GM19025 (cell line): ENCODE data around the gene FNDC11.
A peak's percentile ranks its signal among the peaks of the same experiment; 100 is the strongest.

Source experiments
- ATAC-seq: cut with Tn5 transposase; IDR thresholded peaks from one replicate; pipeline ENCODE4 v1.9.1; 2021; ENCODE audit warnings: mild to moderate bottlenecking, low read depth, moderate library complexity; ENCODE audit not compliant: unreplicated experiment

FNDC11 gene

GRCh38 chr20:63522981-63523611 lies 30.9 kb upstream of the FNDC11 start:
- ATAC-seq, result no peak

GRCh38 chr20:63525185-63525584 lies 28.8 kb upstream of the FNDC11 start:
- no peak for ATAC-seq

- no peak for ATAC-seq
Measured at GRCh38 chr20:63525971-63526370, 28.0 kb upstream of the FNDC11 start.

- no peak for ATAC-seq
Measured at GRCh38 chr20:63527184-63527583, 26.8 kb upstream of the FNDC11 start.

- no peak for ATAC-seq
Measured at GRCh38 chr20:63529180-63529860, 24.6 kb upstream of the FNDC11 start.

GRCh38 chr20:63529861-63530787 lies 23.8 kb upstream of the FNDC11 start:
- no peak for ATAC-seq

GRCh38 chr20:63530788-63531160 lies 23.2 kb upstream of the FNDC11 start:
- ATAC-seq, result no peak

- ATAC-seq, result no peak
Measured at GRCh38 chr20:63531686-63532448, 22.1 kb upstream of the FNDC11 start.

- no peak for ATAC-seq
Measured at GRCh38 chr20:63532449-63532971, 21.4 kb upstream of the FNDC11 start.

GRCh38 chr20:63533388-63533787 lies 20.6 kb upstream of the FNDC11 start:
- no peak for ATAC-seq

- no peak for ATAC-seq
Measured at GRCh38 chr20:63533871-63534393, 20.0 kb upstream of the FNDC11 start.

- ATAC-seq, result no peak
Measured at GRCh38 chr20:63534427-63534830, 19.5 kb upstream of the FNDC11 start.

GRCh38 chr20:63534831-63535651 lies 18.9 kb upstream of the FNDC11 start:
- no peak for ATAC-seq

GRCh38 chr20:63536241-63536977 lies 17.6 kb upstream of the FNDC11 start:
- no peak for ATAC-seq

- ATAC-seq, result no peak
Measured at GRCh38 chr20:63536997-63537524, 16.9 kb upstream of the FNDC11 start, which contains the start of gene PTK6. PTK6 (minus strand) TSS chr20:63537376; CDS start chr20:63537314, 62 bp downstream.

GRCh38 chr20:63537525-63538203 lies 16.3 kb upstream of the FNDC11 start:
- peak; percentile 88 for ATAC-seq

GRCh38 chr20:63538204-63539091 lies 15.5 kb upstream of the FNDC11 start:
- ATAC-seq, result no peak
